ENCODE measurements around the gene PASK. TPM values are rescaled to one million over a fixed set of nuclear protein-coding genes. Genes with fewer than 3 reads are reported as not detected.

PASK gene
- total and polyA plus RNA-seq, 10 donors: 8.0 to 35.6 (median 17.6) TPM

- H3K4me3 ChIP-seq: no peak overlapping the region
- intact Hi-C loops (cut with DNase I; ENCODE audit: low total_unique reads): no loop called here
- no peak overlapping the region for H3K27ac ChIP-seq
- peaks cover 0 to 81% (median 53%) of the 10 kb centered on the region in 6 donors for H3K36me3 ChIP-seq
- no peaks in the 10 kb centered on the region for H3K9me3 ChIP-seq
- no peaks in the 10 kb centered on the region for H3K27me3 ChIP-seq (replicated peaks in 1 of 7)
- 27 to 51% (median 43%) methylated on average over 5 of the region's 5 CpGs for WGBS, 5 donors
- TF ChIP-seq, protein P1, sequence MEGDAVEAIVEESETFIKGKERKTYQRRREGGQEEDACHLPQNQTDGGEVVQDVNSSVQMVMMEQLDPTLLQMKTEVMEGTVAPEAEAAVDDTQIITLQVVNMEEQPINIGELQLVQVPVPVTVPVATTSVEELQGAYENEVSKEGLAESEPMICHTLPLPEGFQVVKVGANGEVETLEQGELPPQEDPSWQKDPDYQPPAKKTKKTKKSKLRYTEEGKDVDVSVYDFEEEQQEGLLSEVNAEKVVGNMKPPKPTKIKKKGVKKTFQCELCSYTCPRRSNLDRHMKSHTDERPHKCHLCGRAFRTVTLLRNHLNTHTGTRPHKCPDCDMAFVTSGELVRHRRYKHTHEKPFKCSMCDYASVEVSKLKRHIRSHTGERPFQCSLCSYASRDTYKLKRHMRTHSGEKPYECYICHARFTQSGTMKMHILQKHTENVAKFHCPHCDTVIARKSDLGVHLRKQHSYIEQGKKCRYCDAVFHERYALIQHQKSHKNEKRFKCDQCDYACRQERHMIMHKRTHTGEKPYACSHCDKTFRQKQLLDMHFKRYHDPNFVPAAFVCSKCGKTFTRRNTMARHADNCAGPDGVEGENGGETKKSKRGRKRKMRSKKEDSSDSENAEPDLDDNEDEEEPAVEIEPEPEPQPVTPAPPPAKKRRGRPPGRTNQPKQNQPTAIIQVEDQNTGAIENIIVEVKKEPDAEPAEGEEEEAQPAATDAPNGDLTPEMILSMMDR (IDR thresholded peaks at IDR 0.05 in 8 of 11, conservative IDR thresholded peaks at IDR 0.05 in 3 of 11): no peak
- TF ChIP-seq POLR2A (IDR thresholded peaks at IDR 0.05) (no peak), POLR2AphosphoS5 (IDR thresholded peaks at IDR 0.05) (no peak)
- peak; percentile 65 for DNase-seq
- H3K4me1 ChIP-seq: peaks cover 0 to 32% (median 13%) of the 10 kb centered on the region in 6 donors
Measured at GRCh38 chr2:241156971-241157441, 7.7 kb upstream of the PASK start.

GRCh38 chr2:241155936-241156335, 6.7 kb upstream of the PASK start:
- DNase-seq: peak; percentile 20
- WGBS, 5 donors: 82 to 96% (median 88%) methylated on average over 1 of the region's 1 CpG
- no peak overlapping the region for H3K4me3 ChIP-seq
- H3K27ac ChIP-seq: no peak overlapping the region
- intact Hi-C loops (cut with DNase I; ENCODE audit: low total_unique reads): no loop called here
- H3K9me3 ChIP-seq: no peaks in the 10 kb centered on the region
- TF ChIP-seq POLR2AphosphoS5 (IDR thresholded peaks at IDR 0.05) (no peak), POLR2A (IDR thresholded peaks at IDR 0.05) (no peak)
- TF ChIP-seq, protein P1 (IDR thresholded peaks at IDR 0.05 in 8 of 11, conservative IDR thresholded peaks at IDR 0.05 in 3 of 11): no peak
- no peaks in the 10 kb centered on the region for H3K27me3 ChIP-seq (replicated peaks in 1 of 7)
- H3K36me3 ChIP-seq: peaks cover 0 to 73% (median 50%) of the 10 kb centered on the region in 6 donors
- peaks cover 3 to 41% (median 19%) of the 10 kb centered on the region in 6 donors for H3K4me1 ChIP-seq

GRCh38 chr2:241154915-241155314, 5.6 kb upstream of the PASK start:
- Histone ChIP-seq H3K27me3 (replicated peaks in 1 of 7) (no peaks in the 10 kb centered on the region), H3K36me3 (peaks cover 0 to 63% (median 43%) of the 10 kb centered on the region in 6 donors), H3K9me3 (no peaks in the 10 kb centered on the region), H3K4me1 (peaks cover 5 to 46% (median 24%) of the 10 kb centered on the region in 6 donors), H3K4me3 (no peak overlapping the region), H3K27ac (no peak overlapping the region)
- TF ChIP-seq POLR2A (IDR thresholded peaks at IDR 0.05) (no peak), POLR2AphosphoS5 (IDR thresholded peaks at IDR 0.05) (no peak)
- TF ChIP-seq, protein P1 (IDR thresholded peaks at IDR 0.05 in 8 of 11, conservative IDR thresholded peaks at IDR 0.05 in 3 of 11): no peak
- DNase-seq: peak; percentile 12
- intact Hi-C loops (cut with DNase I; ENCODE audit: low total_unique reads): loop anchor here (5.0 kb wide), 1 partner anchor 78 kb away; no protein-coding TSS in a partner anchor
- WGBS, 5 donors: 94 to 98% (median 97%) methylated on average over 3 to 4 of the region's 4 CpGs

DNA sequence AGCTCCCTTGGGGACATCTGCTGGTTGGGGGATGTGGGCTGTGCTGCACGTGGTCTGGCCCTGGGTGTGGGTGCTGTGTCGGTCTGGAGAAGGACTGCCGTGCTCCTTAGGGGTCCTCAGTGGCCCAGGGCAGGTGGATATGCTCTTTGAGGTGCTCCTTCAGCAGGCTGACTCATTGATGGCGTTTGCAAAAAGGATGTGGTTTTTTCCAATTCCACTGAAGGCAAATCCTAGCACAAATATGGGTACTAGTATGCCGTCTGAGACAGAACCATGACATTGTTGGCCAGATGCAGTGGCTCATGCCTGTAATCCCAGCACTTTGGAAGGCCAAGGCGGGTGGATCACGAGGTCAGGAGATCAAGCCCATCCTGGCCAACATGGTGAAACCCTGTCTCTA, 4.3 kb upstream of the PASK start:
- Histone ChIP-seq H3K27ac (no peak overlapping the region), H3K27me3 (replicated peaks in 1 of 7) (no peaks in the 10 kb centered on the region), H3K4me3 (no peak overlapping the region), H3K36me3 (peaks cover 0 to 50% (median 30%) of the 10 kb centered on the region in 6 donors), H3K4me1 (peaks cover 8 to 55% (median 32%) of the 10 kb centered on the region in 6 donors), H3K9me3 (no peaks in the 10 kb centered on the region)
- WGBS, 5 donors: 79 to 92% (median 86%) methylated on average over 7 of the region's 7 CpGs
- TF ChIP-seq, protein P1 (IDR thresholded peaks at IDR 0.05 in 8 of 11, conservative IDR thresholded peaks at IDR 0.05 in 3 of 11): no peak
- TF ChIP-seq POLR2A (IDR thresholded peaks at IDR 0.05): no peak
- TF ChIP-seq POLR2AphosphoS5 (IDR thresholded peaks at IDR 0.05): no peak
- DNase-seq: no peak
- intact Hi-C loops (cut with DNase I; ENCODE audit: low total_unique reads): loop anchor here (5.0 kb wide), 1 partner anchor 76 kb away; no protein-coding TSS in a partner anchor

Measured in spleen (tissue), 11 donors.